ENCODE measurements around the gene ARMC2. TPM values are rescaled to one million over a fixed set of nuclear protein-coding genes. Genes with fewer than 3 reads are reported as not detected.
"Not testable (repeated sequence)": the region's sequence is repeated elsewhere in the genome, so short reads cannot be mapped to it uniquely, and the experiment has no call there.

The ARMC2 gene
- polyA plus RNA-seq, 1 experiment = 5.1 TPM

GRCh38 chr6:108878942-108879341 is 30.7 kb downstream of the ARMC2 start:
- no peak for DNase-seq (ENCODE audit: low read depth, low spot score)
- no peaks in the 10 kb centered on the region for H3K9me3 ChIP-seq (ENCODE audit: control insufficient read depth, insufficient read depth, low read length)
- no peak overlapping the region for H3K27ac ChIP-seq (ENCODE audit: low read depth, low read length)
- H3K27me3 ChIP-seq (ENCODE audit: control insufficient read depth, insufficient read depth, low read length) = no peaks in the 10 kb centered on the region
- ChIA-PET CTCF (no interaction called here), POLR2A (no interaction called here)
- no peak overlapping the region for H3K4me3 ChIP-seq (ENCODE audit: low read depth, low read length)
- no peak for TF ChIP-seq CTCF (IDR thresholded peaks at IDR 0.05; ENCODE audit: low read depth, low read length)

- POLR2A ChIA-PET = no interaction called here
- CTCF ChIA-PET = interaction anchor here (5.5 kb wide), 1 partner anchor 10 kb away, joined by 28 read pairs; no protein-coding TSS in a partner anchor
Measured at GRCh38 chr6:108883172-108883571, 35.0 kb downstream of the ARMC2 start.

GRCh38 chr6:108884211-108885059 is 36.2 kb downstream of the ARMC2 start:
- TF ChIP-seq CTCF (IDR thresholded peaks at IDR 0.05; ENCODE audit: low read depth, low read length) = no peak

More at GRCh38 chr6:108883172-108883571, 35.0 kb downstream of the ARMC2 start:
- no peak overlapping the region for H3K27ac ChIP-seq (ENCODE audit: low read depth, low read length)
- H3K4me3 ChIP-seq (ENCODE audit: low read depth, low read length) = no peak overlapping the region
- DNase-seq (ENCODE audit: low read depth, low spot score) = no peak
- no peaks in the 10 kb centered on the region for H3K27me3 ChIP-seq (ENCODE audit: control insufficient read depth, insufficient read depth, low read length)
- no peak for TF ChIP-seq CTCF (IDR thresholded peaks at IDR 0.05; ENCODE audit: low read depth, low read length)
- no peaks in the 10 kb centered on the region for H3K9me3 ChIP-seq (ENCODE audit: control insufficient read depth, insufficient read depth, low read length)

GRCh38 chr6:108888052-108888451 is 39.8 kb downstream of the ARMC2 start:
- POLR2A ChIA-PET = no interaction called here
- Histone ChIP-seq H3K27ac (ENCODE audit: low read depth, low read length) (no peak overlapping the region), H3K4me3 (ENCODE audit: low read depth, low read length) (no peak overlapping the region), H3K27me3 (ENCODE audit: control insufficient read depth, insufficient read depth, low read length) (no peaks in the 10 kb centered on the region), H3K9me3 (ENCODE audit: control insufficient read depth, insufficient read depth, low read length) (no peaks in the 10 kb centered on the region)
- no peak for TF ChIP-seq CTCF (IDR thresholded peaks at IDR 0.05; ENCODE audit: low read depth, low read length)
- DNase-seq (ENCODE audit: low read depth, low spot score) = no peak
- CTCF ChIA-PET = no interaction called here

More at GRCh38 chr6:108884211-108885059, 36.2 kb downstream of the ARMC2 start:
- POLR2A ChIA-PET = no interaction called here
- no peak for DNase-seq (ENCODE audit: low read depth, low spot score)
- Histone ChIP-seq H3K4me3 (ENCODE audit: low read depth, low read length) (no peak overlapping the region), H3K27me3 (ENCODE audit: control insufficient read depth, insufficient read depth, low read length) (no peaks in the 10 kb centered on the region), H3K9me3 (ENCODE audit: control insufficient read depth, insufficient read depth, low read length) (no peaks in the 10 kb centered on the region), H3K27ac (ENCODE audit: low read depth, low read length) (no peak overlapping the region)
- CTCF ChIA-PET = interaction anchor here (5.5 kb wide), 1 partner anchor 9 kb away, joined by 28 read pairs; no protein-coding TSS in a partner anchor

GRCh38 chr6:108888745-108889144 is 40.5 kb downstream of the ARMC2 start:
- CTCF ChIA-PET = no interaction called here
- TF ChIP-seq CTCF (IDR thresholded peaks at IDR 0.05; ENCODE audit: low read depth, low read length) = no peak
- no peak overlapping the region for H3K4me3 ChIP-seq (ENCODE audit: low read depth, low read length)
- no peak for DNase-seq (ENCODE audit: low read depth, low spot score)
- no peak overlapping the region for H3K27ac ChIP-seq (ENCODE audit: low read depth, low read length)
- POLR2A ChIA-PET = no interaction called here
- H3K27me3 ChIP-seq (ENCODE audit: control insufficient read depth, insufficient read depth, low read length) = no peaks in the 10 kb centered on the region
- no peaks in the 10 kb centered on the region for H3K9me3 ChIP-seq (ENCODE audit: control insufficient read depth, insufficient read depth, low read length)

GRCh38 chr6:108890898-108891297 is 42.7 kb downstream of the ARMC2 start:
- DNase-seq (ENCODE audit: low read depth, low spot score); H3K4me3 ChIP-seq (ENCODE audit: low read depth, low read length); H3K27me3 ChIP-seq (ENCODE audit: control insufficient read depth, insufficient read depth, low read length); H3K9me3 ChIP-seq (ENCODE audit: control insufficient read depth, insufficient read depth, low read length); POLR2A ChIA-PET; H3K27ac ChIP-seq (ENCODE audit: low read depth, low read length): not testable (repeated sequence)
- CTCF ChIA-PET = interaction anchor here (1.3 to 2.3 kb wide), 2 partner anchors 182 to 348 kb away, joined by 9 to 14 read pairs; no protein-coding TSS in a partner anchor
